Kidney capillary endothelial cell (primary cell): ENCODE data around the gene ADAMTSL4.
A peak's percentile ranks its signal among the peaks of the same experiment; 100 is the strongest.
"Not testable (repeated sequence)": the region's sequence is repeated elsewhere in the genome, so short reads cannot be mapped to it uniquely, and the experiment has no call there.

Source experiments
- DNase-seq: peaks from one replicate; pipeline ENCODE4 v3.0.0-alpha.2; 2018; ENCODE audit warnings: low spot score

ADAMTSL4 gene

GRCh38 chr1:150555198-150555970, 6.2 kb downstream of the ADAMTSL4 start:
- DNase-seq, result no peak

GRCh38 chr1:150555971-150556865, 7.0 kb downstream of the ADAMTSL4 start:
- no peak for DNase-seq

GRCh38 chr1:150557065-150557600, 7.9 kb downstream of the ADAMTSL4 start:
- no peak for DNase-seq

- no peak for DNase-seq
These were observed 8.6 kb downstream of the ADAMTSL4 start for GRCh38 chr1:150557813-150558212.

GRCh38 chr1:150558303-150558704, 9.1 kb downstream of the ADAMTSL4 start:
- no peak for DNase-seq

- DNase-seq, result no peak
These were observed 9.8 kb downstream of the ADAMTSL4 start for GRCh38 chr1:150558761-150559655.

- DNase-seq, result no peak
These were observed 10.4 kb downstream of the ADAMTSL4 start for GRCh38 chr1:150559656-150560010.

GRCh38 chr1:150560011-150560438, 10.8 kb downstream of the ADAMTSL4 start:
- DNase-seq, result no peak

GRCh38 chr1:150560576-150561253, 11.5 kb downstream of the ADAMTSL4 start:
- peak; percentile 81 for DNase-seq

GRCh38 chr1:150561254-150561973, 12.2 kb downstream of the ADAMTSL4 start:
- peak; percentile 98 for DNase-seq

GRCh38 chr1:150561974-150562445, 12.8 kb downstream of the ADAMTSL4 start:
- DNase-seq, result no peak

- DNase-seq, result no peak
These were observed 13.5 kb downstream of the ADAMTSL4 start for GRCh38 chr1:150562446-150563339.

GRCh38 chr1:150563340-150564038, 14.3 kb downstream of the ADAMTSL4 start:
- no peak for DNase-seq

GRCh38 chr1:150564051-150564991, 15.1 kb downstream of the ADAMTSL4 start:
- DNase-seq, result no peak

- not testable (repeated sequence) for DNase-seq
These were observed 16.2 kb downstream of the ADAMTSL4 start for GRCh38 chr1:150565240-150565991.

GRCh38 chr1:150566589-150567340, 17.6 kb downstream of the ADAMTSL4 start:
- no peak for DNase-seq
